Measurements from ENCODE around the gene MXD1. TPM values are rescaled to one million over a fixed set of nuclear protein-coding genes. Genes with fewer than 3 reads are reported as not detected.

Gene MXD1
- polyA plus RNA-seq, 1 donor (not counting 4 experiments of a cell fraction or from before 2014, with no cell fraction given), result 15.9 TPM

DNA sequence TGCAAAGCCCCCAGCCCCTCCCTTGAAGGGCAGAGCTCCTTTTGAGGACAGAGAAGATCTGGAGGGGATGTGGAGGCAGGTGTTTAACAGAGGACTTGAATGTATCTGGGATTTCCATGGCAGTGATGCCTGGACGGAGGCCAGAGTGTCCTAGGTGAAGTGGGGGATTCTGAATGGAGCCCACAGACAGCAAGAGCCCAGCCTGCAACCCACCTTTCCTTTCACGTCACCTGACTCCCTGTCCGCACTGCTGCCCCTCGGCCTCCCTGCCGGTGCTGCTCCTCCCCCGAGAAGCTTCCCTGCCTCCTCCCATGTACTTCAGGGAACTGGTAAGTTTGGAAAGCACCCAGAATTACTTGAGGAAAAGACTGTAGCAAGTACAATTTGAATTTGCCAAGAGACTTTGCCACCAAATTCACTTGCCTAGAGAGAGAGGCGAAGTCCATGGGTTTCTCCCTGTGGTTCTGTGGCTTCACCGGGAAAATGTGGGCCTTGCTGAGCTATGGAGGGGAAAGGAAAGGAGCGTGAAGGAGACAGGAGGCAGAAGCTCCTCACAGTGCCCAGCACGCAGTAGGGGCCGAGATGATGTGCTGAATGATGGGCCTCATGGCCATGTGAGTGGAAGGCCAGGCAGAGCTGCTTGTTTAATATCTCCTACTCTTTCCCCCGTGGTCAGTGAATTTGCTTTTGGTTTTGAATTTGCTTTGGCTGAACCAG is 60.4 kb downstream of the MXD1 start:
- Histone ChIP-seq H3K9ac (ENCODE audit: control insufficient read depth, extremely low read depth, insufficient read depth, low read length) (no peak overlapping the region), H2AFZ (ENCODE audit: control insufficient read depth, low read length) (no peak overlapping the region), H3K79me2 (ENCODE audit: control insufficient read depth, insufficient read depth, low read length) (no peaks in the 10 kb centered on the region), H3K27me3 (ENCODE audit: control insufficient read depth, extremely low read depth, insufficient read depth, low read length) (no peaks in the 10 kb centered on the region), H3K36me3 (ENCODE audit: control insufficient read depth in 2 of 2, extremely low read depth in 1 of 2, insufficient read depth in 2 of 2, low read length in 2 of 2) (no peaks in the 10 kb centered on the region), H3K4me1 (ENCODE audit: control insufficient read depth, extremely low read depth, insufficient read depth, low read length) (peaks cover 8% of the 10 kb centered on the region), H3K9me3 (ENCODE audit: control insufficient read depth, low read depth, low read length) (no peaks in the 10 kb centered on the region), H4K20me1 (ENCODE audit: control insufficient read depth, extremely low read depth, insufficient read depth, low read length) (no peaks in the 10 kb centered on the region), H3K4me2 (ENCODE audit: control insufficient read depth, extremely low read depth, insufficient read depth, low read depth, low read length) (no peak overlapping the region), H3K9me1 (ENCODE audit: control insufficient read depth, extremely low read depth, insufficient read depth, low read length) (peaks cover 2% of the 10 kb centered on the region), H3K4me3 (ENCODE audit: control insufficient read depth in 2 of 3, extremely low read depth in 1 of 3, insufficient read depth in 2 of 3, low read depth in 1 of 3, low read length in 3 of 3) (no peak overlapping the region), H3K27ac (ENCODE audit: control insufficient read depth, insufficient read depth, low read length) (no peak overlapping the region)
- DNase-seq (ENCODE audit: low read depth, low spot score), result no peak
- TF ChIP-seq, protein P1, sequence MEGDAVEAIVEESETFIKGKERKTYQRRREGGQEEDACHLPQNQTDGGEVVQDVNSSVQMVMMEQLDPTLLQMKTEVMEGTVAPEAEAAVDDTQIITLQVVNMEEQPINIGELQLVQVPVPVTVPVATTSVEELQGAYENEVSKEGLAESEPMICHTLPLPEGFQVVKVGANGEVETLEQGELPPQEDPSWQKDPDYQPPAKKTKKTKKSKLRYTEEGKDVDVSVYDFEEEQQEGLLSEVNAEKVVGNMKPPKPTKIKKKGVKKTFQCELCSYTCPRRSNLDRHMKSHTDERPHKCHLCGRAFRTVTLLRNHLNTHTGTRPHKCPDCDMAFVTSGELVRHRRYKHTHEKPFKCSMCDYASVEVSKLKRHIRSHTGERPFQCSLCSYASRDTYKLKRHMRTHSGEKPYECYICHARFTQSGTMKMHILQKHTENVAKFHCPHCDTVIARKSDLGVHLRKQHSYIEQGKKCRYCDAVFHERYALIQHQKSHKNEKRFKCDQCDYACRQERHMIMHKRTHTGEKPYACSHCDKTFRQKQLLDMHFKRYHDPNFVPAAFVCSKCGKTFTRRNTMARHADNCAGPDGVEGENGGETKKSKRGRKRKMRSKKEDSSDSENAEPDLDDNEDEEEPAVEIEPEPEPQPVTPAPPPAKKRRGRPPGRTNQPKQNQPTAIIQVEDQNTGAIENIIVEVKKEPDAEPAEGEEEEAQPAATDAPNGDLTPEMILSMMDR (optimal IDR thresholded peaks at IDR 0.05 in 1 of 3, IDR thresholded peaks at IDR 0.05 in 1 of 3, conservative IDR thresholded peaks at IDR 0.05 in 1 of 3; ENCODE audit: extremely low read depth in 1 of 3, insufficient read depth in 2 of 3, low read length in 3 of 3), result no peak
- TF ChIP-seq EZH2 (IDR thresholded peaks at IDR 0.05; ENCODE audit: low read length), result no peak
- FAIRE-seq, result no peak
- dilution Hi-C loops (cut with MboI; ENCODE audit: extremely low pct_ligation_motif_present, low sequenced_read_pairs), result no loop called here

GRCh38 chr2:69975853-69976462 is 61.0 kb downstream of the MXD1 start:
- FAIRE-seq, result no peak
- peaks cover 8% of the 10 kb centered on the region for H3K4me1 ChIP-seq (ENCODE audit: control insufficient read depth, extremely low read depth, insufficient read depth, low read length)
- H3K9me3 ChIP-seq (ENCODE audit: control insufficient read depth, low read depth, low read length), result no peaks in the 10 kb centered on the region
- no peak overlapping the region for H3K9ac ChIP-seq (ENCODE audit: control insufficient read depth, extremely low read depth, insufficient read depth, low read length)
- no peak overlapping the region for H2AFZ ChIP-seq (ENCODE audit: control insufficient read depth, low read length)
- TF ChIP-seq, protein P1 (optimal IDR thresholded peaks at IDR 0.05 in 1 of 3, IDR thresholded peaks at IDR 0.05 in 1 of 3, conservative IDR thresholded peaks at IDR 0.05 in 1 of 3; ENCODE audit: extremely low read depth in 1 of 3, insufficient read depth in 2 of 3, low read length in 3 of 3), result no peak
- no peak for TF ChIP-seq EZH2 (IDR thresholded peaks at IDR 0.05; ENCODE audit: low read length)
- no peak overlapping the region for H3K4me2 ChIP-seq (ENCODE audit: control insufficient read depth, extremely low read depth, insufficient read depth, low read depth, low read length)
- no peak overlapping the region for H3K27ac ChIP-seq (ENCODE audit: control insufficient read depth, insufficient read depth, low read length)
- dilution Hi-C loops (cut with MboI; ENCODE audit: extremely low pct_ligation_motif_present, low sequenced_read_pairs), result no loop called here
- H3K36me3 ChIP-seq (ENCODE audit: control insufficient read depth in 2 of 2, extremely low read depth in 1 of 2, insufficient read depth in 2 of 2, low read length in 2 of 2), result no peaks in the 10 kb centered on the region
- no peak for DNase-seq (ENCODE audit: low read depth, low spot score)
- H3K4me3 ChIP-seq (ENCODE audit: control insufficient read depth in 2 of 3, extremely low read depth in 1 of 3, insufficient read depth in 2 of 3, low read depth in 1 of 3, low read length in 3 of 3), result no peak overlapping the region
- H3K79me2 ChIP-seq (ENCODE audit: control insufficient read depth, insufficient read depth, low read length), result no peaks in the 10 kb centered on the region
- H3K9me1 ChIP-seq (ENCODE audit: control insufficient read depth, extremely low read depth, insufficient read depth, low read length), result peaks cover 2% of the 10 kb centered on the region
- H3K27me3 ChIP-seq (ENCODE audit: control insufficient read depth, extremely low read depth, insufficient read depth, low read length), result no peaks in the 10 kb centered on the region
- H4K20me1 ChIP-seq (ENCODE audit: control insufficient read depth, extremely low read depth, insufficient read depth, low read length), result no peaks in the 10 kb centered on the region

Measured in keratinocyte (primary cell).